Lower lobe of right lung (tissue), 2 donors: Measurements from ENCODE around the gene PTPRF. TPM values are rescaled to one million over a fixed set of nuclear protein-coding genes. Genes with fewer than 3 reads are reported as not detected.
A peak's percentile ranks its signal among the peaks of the same experiment; 100 is the strongest.

Experiments
- ATAC-seq, 2 donors: fragments of 200-7000 bp; cut with Tn5 transposase; one replicate each; pipeline ENCODE4 v1.9.1; 2020 to 2022; ENCODE audit warnings: mild to moderate bottlenecking in 2 of 2, moderate library complexity in 2 of 2
- DNase-seq: peaks from one replicate; pipeline ENCODE4 v3.0.0-alpha.2; 2020
- H3K27ac ChIP-seq: fragments of 200-600 bp; one replicate; pipeline ENCODE4 v1.8.0; 2022
- H3K27me3 ChIP-seq: fragments of 200-600 bp; one replicate; pipeline ENCODE4 v1.8.0; 2022; ENCODE audit warnings: low read depth
- H3K36me3 ChIP-seq: fragments of 200-600 bp; one replicate; pipeline ENCODE4 v1.8.0; 2022; ENCODE audit warnings: mild to moderate bottlenecking
- H3K4me1 ChIP-seq: fragments of 200-600 bp; one replicate; pipeline ENCODE4 v1.8.0; 2022
- H3K4me3 ChIP-seq: fragments of 200-600 bp; one replicate; pipeline ENCODE4 v1.8.0; 2022; ENCODE audit warnings: mild to moderate bottlenecking
- H3K9me3 ChIP-seq: fragments of 200-600 bp; one replicate; pipeline ENCODE4 v1.8.0; 2022
- intact Hi-C: fragments of 100-400 bp; cut with DNase I; formaldehyde crosslinking; loops from one replicate; pipeline ENCODE4 v1.11.0; 2022
- total RNA-seq: library from RNA; stranded (reverse); fragmentation: NEBNext Ultra II Directional; extraction: Animal tissue kit (Norgen Biotek cat#: 25700); gene quantifications from one replicate; pipeline ENCODE4 v1.2.1, GENCODE V29; 2021
- TF ChIP-seq, protein P1 (sequence below): fragments of 200-600 bp; IDR thresholded peaks from one replicate; pipeline ENCODE4 v1.8.0; 2022; ENCODE audit warnings: antibody characterized with exemption, mild to moderate bottlenecking
- donor health status: DM: no; HTN: yes; CAD: no; lungs with severe emphysema.

PTPRF gene
- total RNA-seq, 1 donor from 2014 or later, result 176 TPM

DNA sequence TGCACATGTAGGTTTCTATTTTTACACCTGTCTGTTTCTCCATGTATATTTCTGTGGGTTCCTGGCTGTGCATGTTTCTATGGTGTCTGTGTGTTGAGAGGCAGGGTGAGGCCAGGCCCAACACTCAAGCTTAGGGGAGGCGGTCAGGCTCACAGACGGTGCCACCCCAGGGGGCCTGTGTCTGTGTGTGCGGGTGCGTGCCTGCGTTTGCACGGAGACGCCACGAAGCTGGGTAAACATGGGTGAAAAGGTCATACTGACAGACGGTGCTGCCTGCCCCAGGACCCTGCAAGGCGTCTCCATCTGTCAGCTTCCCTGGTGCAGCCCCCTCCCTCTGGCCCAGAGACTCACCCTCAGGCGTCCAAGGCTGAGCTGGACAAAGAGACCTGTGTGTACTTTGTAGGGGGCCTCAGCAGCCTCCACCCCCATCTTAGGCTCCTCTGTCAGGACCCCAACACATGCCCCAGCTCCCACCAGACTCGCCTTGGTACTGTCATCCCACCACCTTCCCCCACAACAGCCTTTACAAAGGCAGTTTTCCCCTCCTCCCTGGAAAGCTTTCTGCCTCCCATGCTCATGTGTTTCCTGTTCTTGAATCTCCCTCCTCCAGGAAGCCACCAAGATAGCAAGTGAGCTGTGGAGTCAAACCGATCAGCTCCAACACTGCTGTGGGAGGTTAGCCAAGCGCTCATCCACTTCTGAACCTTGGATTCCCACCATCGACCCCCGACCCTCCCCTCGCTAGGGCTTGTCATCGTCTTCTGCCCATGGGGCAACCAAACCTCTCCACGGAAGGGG lies 34.1 kb downstream of the PTPRF start:
- TF ChIP-seq, protein P1, sequence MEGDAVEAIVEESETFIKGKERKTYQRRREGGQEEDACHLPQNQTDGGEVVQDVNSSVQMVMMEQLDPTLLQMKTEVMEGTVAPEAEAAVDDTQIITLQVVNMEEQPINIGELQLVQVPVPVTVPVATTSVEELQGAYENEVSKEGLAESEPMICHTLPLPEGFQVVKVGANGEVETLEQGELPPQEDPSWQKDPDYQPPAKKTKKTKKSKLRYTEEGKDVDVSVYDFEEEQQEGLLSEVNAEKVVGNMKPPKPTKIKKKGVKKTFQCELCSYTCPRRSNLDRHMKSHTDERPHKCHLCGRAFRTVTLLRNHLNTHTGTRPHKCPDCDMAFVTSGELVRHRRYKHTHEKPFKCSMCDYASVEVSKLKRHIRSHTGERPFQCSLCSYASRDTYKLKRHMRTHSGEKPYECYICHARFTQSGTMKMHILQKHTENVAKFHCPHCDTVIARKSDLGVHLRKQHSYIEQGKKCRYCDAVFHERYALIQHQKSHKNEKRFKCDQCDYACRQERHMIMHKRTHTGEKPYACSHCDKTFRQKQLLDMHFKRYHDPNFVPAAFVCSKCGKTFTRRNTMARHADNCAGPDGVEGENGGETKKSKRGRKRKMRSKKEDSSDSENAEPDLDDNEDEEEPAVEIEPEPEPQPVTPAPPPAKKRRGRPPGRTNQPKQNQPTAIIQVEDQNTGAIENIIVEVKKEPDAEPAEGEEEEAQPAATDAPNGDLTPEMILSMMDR, result no peak
- Histone ChIP-seq H3K9me3 (no peaks in the 10 kb centered on the region), H3K27me3 (no peaks in the 10 kb centered on the region), H3K4me3 (peak overlapping the region; percentile 58), H3K4me1 (peaks cover 32% of the 10 kb centered on the region), H3K36me3 (peaks cover under 1% of the 10 kb centered on the region), H3K27ac (no peak overlapping the region)
- peak in 1 of 2 donors; percentile 17 for ATAC-seq
- intact Hi-C loops, result no loop called here
- no peak for DNase-seq

GRCh38 chr1:43565600-43566360 lies 35.1 kb downstream of the PTPRF start:
- H3K27ac ChIP-seq, result no peak overlapping the region
- no peaks in the 10 kb centered on the region for H3K9me3 ChIP-seq
- H3K4me1 ChIP-seq, result peaks cover 32% of the 10 kb centered on the region
- peaks cover 8% of the 10 kb centered on the region for H3K36me3 ChIP-seq
- H3K4me3 ChIP-seq, result peak overlapping the region; percentile 58
- intact Hi-C loops, result no loop called here
- TF ChIP-seq, protein P1, result no peak
- peak; percentile 67 for DNase-seq
- peak; percentile 78 to 83 for ATAC-seq
- no peaks in the 10 kb centered on the region for H3K27me3 ChIP-seq

GRCh38 chr1:43566382-43567044 lies 35.8 kb downstream of the PTPRF start:
- DNase-seq, result no peak
- peaks cover 8% of the 10 kb centered on the region for H3K36me3 ChIP-seq
- no peaks in the 10 kb centered on the region for H3K27me3 ChIP-seq
- TF ChIP-seq, protein P1, result no peak
- intact Hi-C loops, result no loop called here
- H3K4me1 ChIP-seq, result peaks cover 32% of the 10 kb centered on the region
- peak overlapping the region; percentile 58 for H3K4me3 ChIP-seq
- H3K27ac ChIP-seq, result no peak overlapping the region
- H3K9me3 ChIP-seq, result no peaks in the 10 kb centered on the region
- ATAC-seq, result no peak

DNA sequence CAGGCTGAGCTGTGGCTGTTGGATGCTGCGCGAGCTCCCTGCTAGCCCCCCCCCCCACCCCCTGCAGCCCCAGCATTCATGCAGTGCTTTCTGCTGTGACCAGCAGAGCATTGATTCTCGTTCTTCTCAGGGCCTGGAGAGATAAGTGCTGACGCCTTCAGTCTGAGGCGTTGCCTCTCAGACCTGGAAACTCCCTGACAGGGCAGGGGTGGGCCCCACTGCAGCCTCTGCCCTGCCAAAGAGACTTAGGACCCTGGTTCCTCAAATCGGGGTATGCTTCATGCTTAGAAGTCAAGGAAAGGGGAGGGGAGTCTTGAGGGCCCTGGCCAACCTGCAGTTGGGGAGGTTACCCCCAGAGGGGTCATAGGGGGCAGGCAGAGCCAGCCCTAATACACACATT lies 38.5 kb downstream of the PTPRF start:
- intact Hi-C loops, result no loop called here
- no peak overlapping the region for H3K27ac ChIP-seq

GRCh38 chr1:43570277-43570676 lies 39.6 kb downstream of the PTPRF start:
- peaks cover 23% of the 10 kb centered on the region for H3K36me3 ChIP-seq
- H3K4me1 ChIP-seq, result peaks cover 13% of the 10 kb centered on the region
- no peak overlapping the region for H3K4me3 ChIP-seq
- ATAC-seq, result no peak
- TF ChIP-seq, protein P1, result no peak
- no peak for DNase-seq
- intact Hi-C loops, result no loop called here
- H3K9me3 ChIP-seq, result no peaks in the 10 kb centered on the region
- H3K27ac ChIP-seq, result no peak overlapping the region
- no peaks in the 10 kb centered on the region for H3K27me3 ChIP-seq

More for the DNA sequence above, 38.5 kb downstream of the PTPRF start:
- Histone ChIP-seq H3K4me1 (peaks cover 23% of the 10 kb centered on the region), H3K4me3 (no peak overlapping the region), H3K36me3 (peaks cover 16% of the 10 kb centered on the region), H3K9me3 (no peaks in the 10 kb centered on the region), H3K27me3 (no peaks in the 10 kb centered on the region)
- no peak for ATAC-seq
- TF ChIP-seq, protein P1, result no peak
- DNase-seq, result no peak
